ENCODE measurements around the gene RAB11FIP4. TPM values are rescaled to one million over a fixed set of nuclear protein-coding genes. Genes with fewer than 3 reads are reported as not detected.
A peak's percentile ranks its signal among the peaks of the same experiment; 100 is the strongest.
"Not testable (repeated sequence)": the region's sequence is repeated elsewhere in the genome, so short reads cannot be mapped to it uniquely, and the experiment has no call there.

The RAB11FIP4 gene
- total RNA-seq, 1 donor: 0.09 TPM

DNA sequence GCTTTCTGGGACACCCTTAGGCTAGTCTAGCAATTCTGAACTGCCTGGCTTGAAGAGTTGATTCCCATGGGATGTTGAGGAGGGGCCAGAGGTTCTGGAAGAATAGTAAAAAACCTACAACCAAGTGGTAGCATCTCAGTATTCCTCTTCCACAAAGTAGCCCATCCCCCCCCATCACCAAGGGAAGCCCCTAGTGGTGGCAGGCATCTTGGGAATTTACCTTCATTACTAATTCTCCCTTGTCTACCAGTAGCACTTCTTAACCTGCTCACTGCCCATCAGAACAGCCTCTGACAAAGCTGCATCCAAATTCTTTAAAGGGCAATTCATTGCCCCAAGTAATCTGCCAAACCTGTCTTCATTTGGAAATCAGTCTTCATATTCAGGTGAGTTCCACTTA, 12.8 kb upstream of the RAB11FIP4 start:
- TF ChIP-seq, protein P1, sequence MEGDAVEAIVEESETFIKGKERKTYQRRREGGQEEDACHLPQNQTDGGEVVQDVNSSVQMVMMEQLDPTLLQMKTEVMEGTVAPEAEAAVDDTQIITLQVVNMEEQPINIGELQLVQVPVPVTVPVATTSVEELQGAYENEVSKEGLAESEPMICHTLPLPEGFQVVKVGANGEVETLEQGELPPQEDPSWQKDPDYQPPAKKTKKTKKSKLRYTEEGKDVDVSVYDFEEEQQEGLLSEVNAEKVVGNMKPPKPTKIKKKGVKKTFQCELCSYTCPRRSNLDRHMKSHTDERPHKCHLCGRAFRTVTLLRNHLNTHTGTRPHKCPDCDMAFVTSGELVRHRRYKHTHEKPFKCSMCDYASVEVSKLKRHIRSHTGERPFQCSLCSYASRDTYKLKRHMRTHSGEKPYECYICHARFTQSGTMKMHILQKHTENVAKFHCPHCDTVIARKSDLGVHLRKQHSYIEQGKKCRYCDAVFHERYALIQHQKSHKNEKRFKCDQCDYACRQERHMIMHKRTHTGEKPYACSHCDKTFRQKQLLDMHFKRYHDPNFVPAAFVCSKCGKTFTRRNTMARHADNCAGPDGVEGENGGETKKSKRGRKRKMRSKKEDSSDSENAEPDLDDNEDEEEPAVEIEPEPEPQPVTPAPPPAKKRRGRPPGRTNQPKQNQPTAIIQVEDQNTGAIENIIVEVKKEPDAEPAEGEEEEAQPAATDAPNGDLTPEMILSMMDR (IDR thresholded peaks at IDR 0.05; ENCODE audit: insufficient read depth, low read length): peak; percentile 15
- H3K4me3 ChIP-seq (ENCODE audit: low read depth, low read length): no peak overlapping the region
- DNase-seq (ENCODE audit: low read depth): no peak

DNA sequence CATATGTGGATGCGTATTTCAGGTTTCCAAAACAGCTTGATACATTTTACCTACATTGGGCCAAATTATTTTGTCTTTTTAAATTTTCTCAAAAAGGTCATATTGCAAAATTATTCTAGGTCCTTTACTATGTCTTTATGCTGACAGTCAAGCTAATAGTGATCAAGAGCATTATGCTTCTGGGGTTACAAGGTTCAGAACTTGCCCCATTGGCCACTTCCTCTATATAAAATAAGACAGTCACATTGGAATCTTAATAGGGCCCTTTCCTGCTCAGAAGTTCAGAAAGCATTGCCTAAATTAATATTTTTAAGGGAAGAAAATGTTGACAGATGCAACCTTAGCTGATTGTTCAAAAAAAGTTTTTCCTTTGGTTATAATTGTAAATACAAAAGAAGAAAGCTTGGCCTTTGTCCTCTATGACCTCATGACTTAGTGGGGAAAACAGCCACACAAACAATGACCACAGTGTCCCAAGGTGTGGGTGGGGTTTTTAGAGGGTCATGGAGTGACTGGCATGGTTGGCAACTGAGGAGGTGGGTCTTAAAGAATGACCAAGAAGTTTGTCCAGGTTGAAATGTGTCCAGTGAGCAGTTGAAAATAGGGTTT, 11.8 kb upstream of the RAB11FIP4 start:
- TF ChIP-seq, protein P1 (IDR thresholded peaks at IDR 0.05; ENCODE audit: insufficient read depth, low read length): no peak
- no peak for DNase-seq (ENCODE audit: low read depth)
- no peak overlapping the region for H3K4me3 ChIP-seq (ENCODE audit: low read depth, low read length)

DNA sequence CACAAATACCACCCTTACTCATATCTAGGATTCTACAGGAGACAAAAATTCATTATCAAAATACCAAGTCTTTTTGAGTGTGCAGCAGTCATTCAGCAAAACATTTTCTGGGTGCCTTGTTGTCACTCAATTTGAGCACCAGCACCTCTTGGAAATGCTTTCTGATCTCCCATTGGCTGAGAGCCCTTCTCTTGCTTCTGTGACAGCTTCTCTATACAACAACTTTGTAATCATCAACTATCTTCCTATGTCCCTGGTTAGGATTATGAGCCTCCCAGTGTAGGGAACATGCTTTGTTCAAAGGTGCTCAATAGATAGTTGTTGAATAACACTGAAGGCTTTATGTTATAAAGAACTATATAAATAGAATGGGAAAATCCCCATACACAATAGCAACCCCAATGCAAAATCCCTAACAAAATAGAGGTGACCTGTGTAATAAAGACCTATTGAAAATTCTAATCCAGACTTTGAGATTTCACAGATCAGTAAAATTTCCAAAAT, 10.3 kb upstream of the RAB11FIP4 start:
- no peak for DNase-seq (ENCODE audit: low read depth)
- TF ChIP-seq, protein P1 (IDR thresholded peaks at IDR 0.05; ENCODE audit: insufficient read depth, low read length): no peak
- no peak overlapping the region for H3K4me3 ChIP-seq (ENCODE audit: low read depth, low read length)

DNA sequence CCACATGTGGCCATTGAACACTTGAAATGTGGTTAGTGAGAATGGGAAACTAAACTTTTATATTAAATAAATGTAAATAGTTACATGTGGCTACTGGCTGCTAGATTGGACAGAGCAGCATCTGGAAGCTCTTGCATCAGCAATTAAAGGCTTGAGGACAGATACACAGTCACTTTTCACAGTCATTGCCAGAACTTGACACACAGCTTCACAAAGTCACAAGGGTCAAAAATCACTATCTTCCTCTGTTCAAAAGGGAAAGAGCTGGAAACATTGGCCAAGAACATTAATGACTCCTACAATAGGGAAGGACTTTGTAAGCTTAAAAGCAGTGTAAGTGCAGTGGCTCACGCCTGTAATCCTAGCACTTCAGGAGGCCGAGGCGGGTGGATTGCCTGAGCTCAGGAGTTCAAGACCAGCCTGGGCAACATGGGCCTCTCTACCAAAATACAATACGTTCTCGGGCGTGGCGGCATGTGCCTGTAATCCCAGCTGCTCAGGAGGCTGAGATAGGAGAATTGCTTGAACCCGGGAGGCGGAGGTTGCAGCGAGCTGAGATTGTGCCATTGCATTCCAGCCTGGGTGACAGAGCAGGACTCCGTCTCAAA, 8.7 kb upstream of the RAB11FIP4 start:
- DNase-seq (ENCODE audit: low read depth): not testable (repeated sequence)

DNA sequence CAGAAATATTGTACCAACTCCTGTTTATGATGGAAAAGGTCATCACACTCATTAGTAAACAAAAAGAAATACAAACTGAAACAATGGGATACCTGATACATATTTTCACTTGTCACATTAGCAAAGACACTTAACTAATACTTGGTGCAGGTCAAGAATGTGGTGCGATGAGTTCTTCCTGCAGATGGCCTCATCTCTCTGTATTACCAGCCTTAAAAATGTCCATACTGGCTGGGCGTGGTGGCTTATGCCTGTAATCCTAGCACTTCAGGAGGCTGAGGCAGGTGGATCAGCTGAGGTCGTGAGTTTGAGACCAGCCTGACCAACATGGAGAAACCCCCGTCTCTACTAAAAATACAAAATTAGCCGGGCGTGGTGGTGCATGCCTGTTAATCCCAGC, 8.0 kb upstream of the RAB11FIP4 start:
- not testable (repeated sequence) for DNase-seq (ENCODE audit: low read depth); H3K4me3 ChIP-seq (ENCODE audit: low read depth, low read length)

More for the DNA sequence above, 8.7 kb upstream of the RAB11FIP4 start:
- not testable (repeated sequence) for H3K4me3 ChIP-seq (ENCODE audit: low read depth, low read length)

DNA sequence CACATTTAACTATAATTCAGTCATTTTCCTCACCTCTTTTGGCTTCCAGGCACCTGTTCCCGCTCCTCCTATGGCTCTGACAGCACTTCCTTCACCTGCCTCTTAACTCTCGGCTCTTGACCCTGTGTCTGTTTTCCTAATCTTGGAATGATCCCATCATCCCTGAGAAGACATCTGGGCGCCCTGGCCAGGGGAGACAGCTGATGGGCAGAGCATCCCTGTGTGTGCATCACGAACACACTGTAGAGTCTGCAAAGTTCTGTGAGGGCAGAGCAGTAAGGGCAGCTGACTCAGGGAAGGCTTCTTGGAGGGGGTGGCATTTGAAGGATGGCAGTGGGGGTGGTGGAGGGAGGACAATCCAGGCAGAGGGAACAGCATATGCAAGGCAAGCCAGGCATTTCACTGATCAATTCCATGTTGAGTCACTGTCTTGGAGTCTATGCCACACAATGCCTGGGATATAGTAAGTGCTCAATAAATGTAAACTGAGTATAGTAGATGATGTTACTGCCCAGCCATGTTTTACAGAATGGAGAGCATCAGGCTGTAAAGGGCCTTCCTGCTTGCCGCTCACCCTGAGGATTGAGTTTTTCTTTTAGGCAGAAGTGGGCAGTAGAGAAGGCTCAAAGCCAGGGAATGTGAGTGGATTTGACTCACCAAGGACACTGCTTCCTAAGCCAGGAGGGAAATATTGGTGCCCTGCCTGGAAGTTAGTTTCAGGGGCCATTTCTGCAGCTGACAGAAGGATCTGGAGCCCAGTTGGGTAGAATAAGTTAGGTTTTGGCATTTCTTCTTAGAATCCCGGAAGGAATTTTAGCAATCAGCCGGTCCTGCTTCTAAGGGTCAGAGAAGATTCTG, 5.8 kb upstream of the RAB11FIP4 start:
- DNase-seq (ENCODE audit: low read depth): peak; percentile 31
- no peak overlapping the region for H3K4me3 ChIP-seq (ENCODE audit: low read depth, low read length)
- TF ChIP-seq, protein P1 (IDR thresholded peaks at IDR 0.05; ENCODE audit: insufficient read depth, low read length): no peak

DNA sequence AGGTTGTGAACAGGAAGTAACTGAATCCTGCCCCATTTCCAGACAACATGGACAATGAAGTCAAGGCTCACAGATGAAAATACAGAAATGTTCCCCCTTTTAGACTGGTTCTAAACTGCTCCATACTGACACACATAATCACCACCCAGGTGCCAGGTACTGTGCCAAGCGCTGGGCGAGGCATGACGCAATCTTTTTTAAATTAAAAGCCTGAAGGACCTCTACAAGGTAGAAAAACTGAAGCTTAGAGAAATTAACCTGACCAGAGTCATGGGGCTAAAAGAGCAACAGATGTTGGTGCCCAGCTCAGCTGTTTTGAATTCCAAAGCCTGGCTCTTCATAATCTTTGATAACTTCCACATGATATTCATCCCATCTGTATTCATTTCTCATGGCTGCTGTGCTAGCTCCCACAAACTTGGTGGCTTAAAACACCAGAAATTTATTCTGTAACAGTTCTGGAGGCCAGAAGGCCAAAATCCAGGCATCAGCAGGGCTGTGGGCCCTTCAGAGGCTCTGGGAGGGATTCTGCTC, 4.9 kb upstream of the RAB11FIP4 start:
- DNase-seq (ENCODE audit: low read depth): no peak
- TF ChIP-seq, protein P1 (IDR thresholded peaks at IDR 0.05; ENCODE audit: insufficient read depth, low read length): no peak

More for the DNA sequence above, 4.9 kb upstream of the RAB11FIP4 start:
- no peak overlapping the region for H3K4me3 ChIP-seq (ENCODE audit: low read depth, low read length)

Measured in fibroblast of the aortic adventitia (primary cell).